ENCODE measurements around the gene UBE2M.
A peak's percentile ranks its signal among the peaks of the same experiment; 100 is the strongest.
"Not testable (repeated sequence)": the region's sequence is repeated elsewhere in the genome, so short reads cannot be mapped to it uniquely, and the experiment has no call there.

UBE2M gene

GRCh38 chr19:58513694-58514563 is 44.5 kb downstream of the UBE2M start:
- peaks cover 16% of the 10 kb centered on the region for H3K36me3 ChIP-seq (ENCODE audit: control insufficient read depth, insufficient read depth, low read length)
- peak overlapping the region; percentile 80 for H3K9ac ChIP-seq (ENCODE audit: low read length)
- no peaks in the 10 kb centered on the region for H3K27me3 ChIP-seq (ENCODE audit: control insufficient read depth, insufficient read depth, low read length)
- H3K27ac ChIP-seq (ENCODE audit: low read depth, low read length) = peak overlapping the region; percentile 46; the same call in 1 of the 2 replicates
- 0 out of 2 replicates have a peak, but pooled peaks cover 2% of the 10 kb centered on the region for H3K9me3 ChIP-seq (ENCODE audit: control insufficient read depth, insufficient read depth, low read depth, low read length)
- peak overlapping the region; percentile 72 for H3K4me3 ChIP-seq (ENCODE audit: low read depth, low read length)
- H3K4me1 ChIP-seq (ENCODE audit: control insufficient read depth, insufficient read depth, low read length) = peaks cover 31% of the 10 kb centered on the region

- peaks cover 25% of the 10 kb centered on the region for H3K4me1 ChIP-seq (ENCODE audit: control insufficient read depth, insufficient read depth, low read length)
- H3K27ac ChIP-seq (ENCODE audit: low read depth, low read length) = peak overlapping the region; percentile 46; the same call in 1 of the 2 replicates
Observed at GRCh38 chr19:58513213-58513693, 45.2 kb downstream of the UBE2M start.

DNA sequence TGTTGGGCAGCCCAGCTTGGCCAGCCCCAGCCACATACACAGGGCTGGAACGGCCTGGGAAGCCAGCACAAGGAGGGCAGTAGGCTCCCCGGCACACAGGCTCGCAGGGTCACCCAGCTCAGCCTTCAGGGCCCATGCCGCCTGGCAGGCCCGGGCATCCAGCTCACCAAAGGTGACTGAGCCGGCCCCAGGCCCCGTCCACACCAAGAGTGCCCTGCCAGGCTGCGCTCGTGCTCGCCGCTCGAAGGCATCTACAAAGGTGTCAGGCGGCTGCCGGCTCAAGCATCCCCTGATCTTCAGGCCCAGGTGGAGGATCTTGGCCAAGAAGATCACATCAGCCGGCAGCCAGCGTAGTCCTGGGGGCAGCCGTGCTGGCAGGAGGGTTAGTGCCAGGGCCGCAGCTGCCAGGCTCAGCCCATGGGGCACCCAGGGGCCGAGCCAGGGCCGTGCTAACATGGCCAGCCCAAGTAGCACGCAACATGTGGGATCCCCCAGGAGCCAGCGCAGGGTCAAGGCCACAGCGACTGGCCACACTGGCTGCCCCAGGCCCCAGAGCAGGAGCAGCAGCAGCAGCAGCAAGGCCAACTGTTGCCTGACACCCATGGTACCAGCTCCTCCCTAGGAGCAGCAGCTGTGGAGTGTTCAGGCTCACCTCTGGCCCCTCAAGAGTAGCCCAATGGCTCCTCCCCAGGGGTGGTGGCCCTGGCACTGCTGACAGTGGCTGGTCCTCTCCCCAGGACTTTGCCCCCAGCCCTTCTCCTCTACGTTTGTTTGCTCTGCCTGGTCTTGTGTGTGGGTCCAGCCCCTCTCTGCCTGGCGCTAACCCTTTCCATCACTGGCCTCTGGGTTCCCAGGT is 46.8 kb downstream of the UBE2M start, which contains the start of gene SLC27A5:
Gene SLC27A5, minus strand, starts transcription at position 640 of the 856 bp plus-strand sequence. Its CDS starts 37 bp downstream, at position 603.
- no peak within 1 kb of the TSS for H3K9ac ChIP-seq (ENCODE audit: low read length)
- H3K4me1 ChIP-seq (ENCODE audit: control insufficient read depth, insufficient read depth, low read length) = peaks cover 23% of the 10 kb centered on the region
- no peak within 1 kb of the TSS for H3K4me3 ChIP-seq (ENCODE audit: low read depth, low read length)
- H3K9me3 ChIP-seq (ENCODE audit: control insufficient read depth, insufficient read depth, low read depth, low read length) = peaks cover 5% of the 10 kb centered on the region; the same call in 1 of the 2 replicates
- no peaks in the 10 kb centered on the region for H3K27me3 ChIP-seq (ENCODE audit: control insufficient read depth, insufficient read depth, low read length)
- no peak within 1 kb of the TSS for H3K27ac ChIP-seq (ENCODE audit: low read depth, low read length)
- peaks cover 6% of the 10 kb centered on the region for H3K36me3 ChIP-seq (ENCODE audit: control insufficient read depth, insufficient read depth, low read length)

More at GRCh38 chr19:58513213-58513693, 45.2 kb downstream of the UBE2M start:
- Histone ChIP-seq H3K9me3 (ENCODE audit: control insufficient read depth, insufficient read depth, low read depth, low read length) (0 out of 2 replicates have a peak, but pooled peaks cover 2% of the 10 kb centered on the region), H3K36me3 (ENCODE audit: control insufficient read depth, insufficient read depth, low read length) (peaks cover 16% of the 10 kb centered on the region), H3K27me3 (ENCODE audit: control insufficient read depth, insufficient read depth, low read length) (no peaks in the 10 kb centered on the region), H3K9ac (ENCODE audit: low read length) (no peak overlapping the region), H3K4me3 (ENCODE audit: low read depth, low read length) (no peak overlapping the region)

GRCh38 chr19:58510084-58510862 is 48.1 kb downstream of the UBE2M start:
- peaks cover 5% of the 10 kb centered on the region; the same call in 1 of the 2 replicates for H3K9me3 ChIP-seq (ENCODE audit: control insufficient read depth, insufficient read depth, low read depth, low read length)
- no peaks in the 10 kb centered on the region; the same call in 1 of the 2 replicates for H3K36me3 ChIP-seq (ENCODE audit: control insufficient read depth, insufficient read depth, low read length)
- H3K4me3 ChIP-seq (ENCODE audit: low read depth, low read length) = no peak overlapping the region
- H3K27ac ChIP-seq (ENCODE audit: low read depth, low read length) = no peak overlapping the region
- H3K9ac ChIP-seq (ENCODE audit: low read length) = no peak overlapping the region
- H3K4me1 ChIP-seq (ENCODE audit: control insufficient read depth, insufficient read depth, low read length) = peaks cover 13% of the 10 kb centered on the region
- H3K27me3 ChIP-seq (ENCODE audit: control insufficient read depth, insufficient read depth, low read length) = no peaks in the 10 kb centered on the region

- Histone ChIP-seq H3K4me1 (ENCODE audit: control insufficient read depth, insufficient read depth, low read length) (peaks cover 10% of the 10 kb centered on the region; the same call in 1 of the 2 replicates), H3K9me3 (ENCODE audit: control insufficient read depth, insufficient read depth, low read depth, low read length) (peaks cover 5% of the 10 kb centered on the region; the same call in 1 of the 2 replicates), H3K36me3 (ENCODE audit: control insufficient read depth, insufficient read depth, low read length) (no peaks in the 10 kb centered on the region; the same call in 1 of the 2 replicates), H3K9ac (ENCODE audit: low read length) (no peak overlapping the region), H3K27me3 (ENCODE audit: control insufficient read depth, insufficient read depth, low read length) (no peaks in the 10 kb centered on the region), H3K4me3 (ENCODE audit: low read depth, low read length) (no peak overlapping the region), H3K27ac (ENCODE audit: low read depth, low read length) (no peak overlapping the region)
Observed at GRCh38 chr19:58509731-58510083, 48.7 kb downstream of the UBE2M start.

DNA sequence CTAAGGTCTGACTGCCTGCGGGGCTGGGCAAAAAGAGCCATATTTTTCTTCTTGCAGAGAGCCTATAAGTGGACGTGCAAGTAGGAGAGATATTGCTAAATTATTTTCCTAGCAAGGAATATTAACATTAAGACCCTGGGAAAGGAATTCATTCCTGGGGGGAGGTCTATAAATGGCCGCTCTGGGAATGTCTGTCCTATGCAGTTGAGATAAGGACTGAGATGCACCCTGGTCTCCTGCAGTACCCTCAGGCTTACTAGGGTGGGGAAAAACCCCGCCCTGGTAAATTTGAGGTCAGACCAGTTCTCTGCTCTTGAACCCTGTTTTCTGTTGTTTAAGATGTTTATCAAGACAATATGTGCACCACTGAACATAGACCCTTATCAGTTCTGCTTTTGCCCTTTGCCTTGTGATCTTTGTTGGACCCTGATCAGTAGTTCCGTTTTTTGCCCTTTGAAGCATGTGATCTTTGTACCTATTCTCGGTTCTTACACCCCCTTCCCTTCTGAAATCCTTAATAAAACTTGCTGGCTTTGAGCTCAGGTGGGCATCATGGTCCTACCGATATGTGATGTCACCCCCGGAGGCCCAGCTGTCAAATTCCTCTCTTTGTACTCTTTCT is 50.7 kb downstream of the UBE2M start:
- H3K27me3 ChIP-seq (ENCODE audit: control insufficient read depth, insufficient read depth, low read length); H3K4me1 ChIP-seq (ENCODE audit: control insufficient read depth, insufficient read depth, low read length); H3K4me3 ChIP-seq (ENCODE audit: low read depth, low read length); H3K9me3 ChIP-seq (ENCODE audit: control insufficient read depth, insufficient read depth, low read depth, low read length); H3K27ac ChIP-seq (ENCODE audit: low read depth, low read length); H3K9ac ChIP-seq (ENCODE audit: low read length); H3K36me3 ChIP-seq (ENCODE audit: control insufficient read depth, insufficient read depth, low read length): not testable (repeated sequence)

Data from HUES6 (cell line).